Pancreas (tissue), 10 donors: ENCODE results near the gene DNAH17. TPM values are rescaled to one million over a fixed set of nuclear protein-coding genes. Genes with fewer than 3 reads are reported as not detected.
A peak's percentile ranks its signal among the peaks of the same experiment; 100 is the strongest.

Experiments
- ATAC-seq, 4 donors: fragments of 200-7000 bp; cut with Tn5 transposase; one replicate each; pipeline versions ENCODE4 v1.8.0 to v1.9.1; 2020; ENCODE audit warnings: mild to moderate bottlenecking in 4 of 4, moderate library complexity in 4 of 4
- DNase-seq, 6 donors: peaks; one replicate each; pipeline ENCODE4 v3.0.0-alpha.2; 2020
- FAIRE-seq: peaks from 2 replicates; lab custom pipeline; 2012; peaks lifted over from hg19 to GRCh38; lab: Jason Lieb, UNC
- H3K27ac ChIP-seq, 4 donors: fragments of 200-600 bp; sonication (generic); 1 replicate in 3 of 4; 2 replicates in 1 of 4; pipeline versions ENCODE4 v1.5.0 to v1.8.0; 2020
- H3K27me3 ChIP-seq, 4 donors: fragments of 200-600 bp; one replicate each; pipeline ENCODE4 v1.8.0; 2021
- H3K36me3 ChIP-seq, 3 donors: fragments of 200-600 bp; sonication (generic) in 1 of 3; one replicate each; pipeline versions ENCODE4 v1.5.0 to v1.8.0; 2020 to 2021
- H3K4me1 ChIP-seq, 3 donors: fragments of 200-600 bp; one replicate each; pipeline ENCODE4 v1.8.0; 2021
- H3K4me3 ChIP-seq, 4 donors: fragments of 200-600 bp; sonication (generic) in 2 of 4; one replicate each; pipeline versions ENCODE4 v1.5.0 to v1.8.0; 2020 to 2021
- H3K9me3 ChIP-seq, 4 donors: fragments of 200-600 bp; one replicate each; pipeline ENCODE4 v1.8.0; 2021
- WGBS, 2 donors: extraction: QIAGEN DNeasy Blood & Tissue Kit; methylation state at CpG; one replicate each; pipeline ENCODE4 v1.1.7; 2013; 5-methylcytosine and 5-hydroxymethylcytosine counted together
- intact Hi-C, 3 donors: fragments of 100-400 bp; cut with DNase I; formaldehyde crosslinking; loops; one replicate each; pipeline versions ENCODE4 v1.11.1 to v1.14.2; 2022
- polyA plus RNA-seq, 2 donors: library from polyadenylated mRNA; stranded (reverse); fragments of 200-250 nt; gene quantifications; one replicate each; pipeline ENCODE4 v1.2.3, GENCODE V29; 2013
- total RNA-seq, 6 donors: library from RNA; stranded (reverse); fragmentation: NEBNext Ultra II Directional in 4 of 6; extraction: Animal tissue kit (Norgen Biotek cat#: 25700) in 4 of 6; gene quantifications; one replicate each; pipeline versions ENCODE4 v1.2.1 to v1.2.4, GENCODE V29; 2021 to 2023
- TF ChIP-seq, protein P1 (sequence below), 4 donors: fragments of 200-600 bp; sonication (generic) in 3 of 4; IDR thresholded peaks; one replicate each; pipeline versions ENCODE4 v1.5.0 to v1.8.0; 2021; ENCODE audit warnings: antibody characterized with exemption in 4 of 4
- donor health status: healthy with polysubstance abuse.
- donor health status: DM: no; HTN: no; CAD: no; lungs with moderate emphysema.
- donor health status: DM: no; HTN: no; CAD: no.
- donor health status: control.
- donor health status: control.
- donor health status: Bipolar disorder and iron deficiency.
- donor health status: DM: yes; HTN: yes; CAD: no.
- donor health status: DM: no; HTN: no; CAD: no.
- donor health status: DM: no; HTN: no; CAD: no.
- donor health status: DM: yes; HTN: yes; CAD: no.

Gene DNAH17
- total and polyA plus RNA-seq, 8 donors = 0.02 to 0.08 (median 0.03) TPM; not detected in 5

DNA sequence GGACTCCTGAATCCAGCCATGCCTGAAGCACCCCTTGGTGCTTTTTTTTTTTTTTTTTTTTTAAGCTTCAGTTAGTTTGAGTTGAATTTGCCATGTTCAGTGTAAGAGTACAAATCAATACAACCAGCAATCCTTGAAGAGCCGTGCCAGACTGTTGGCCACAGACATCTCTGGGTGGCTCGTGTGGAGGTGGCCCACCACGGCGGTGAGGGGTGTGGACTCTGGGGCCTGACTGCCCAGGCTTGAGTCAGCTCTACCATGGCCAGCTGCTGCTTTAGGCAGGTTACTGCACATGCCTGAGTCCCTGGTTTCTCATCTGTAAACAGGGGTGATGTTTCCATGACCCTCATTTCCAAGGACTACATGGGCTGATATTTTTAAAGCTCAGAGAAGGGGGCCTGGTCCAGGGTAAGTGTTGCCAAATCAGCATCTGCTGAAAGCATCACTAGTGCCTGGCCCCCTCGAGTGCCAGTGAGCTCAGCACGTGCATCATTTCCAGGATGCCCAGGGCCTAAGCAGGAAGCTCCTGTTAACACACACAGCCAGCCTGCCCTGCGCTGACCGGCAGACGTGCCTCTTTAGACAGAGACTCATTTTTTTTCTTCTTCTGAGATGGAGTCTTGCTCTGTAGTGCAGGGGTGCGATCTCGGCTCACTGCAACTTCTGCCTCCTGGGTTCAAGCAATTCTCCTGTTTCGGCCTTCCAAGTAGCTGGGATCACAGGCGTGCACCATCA, 90.1 kb downstream of the DNAH17 start:
- FAIRE-seq = no peak
- TF ChIP-seq, protein P1, sequence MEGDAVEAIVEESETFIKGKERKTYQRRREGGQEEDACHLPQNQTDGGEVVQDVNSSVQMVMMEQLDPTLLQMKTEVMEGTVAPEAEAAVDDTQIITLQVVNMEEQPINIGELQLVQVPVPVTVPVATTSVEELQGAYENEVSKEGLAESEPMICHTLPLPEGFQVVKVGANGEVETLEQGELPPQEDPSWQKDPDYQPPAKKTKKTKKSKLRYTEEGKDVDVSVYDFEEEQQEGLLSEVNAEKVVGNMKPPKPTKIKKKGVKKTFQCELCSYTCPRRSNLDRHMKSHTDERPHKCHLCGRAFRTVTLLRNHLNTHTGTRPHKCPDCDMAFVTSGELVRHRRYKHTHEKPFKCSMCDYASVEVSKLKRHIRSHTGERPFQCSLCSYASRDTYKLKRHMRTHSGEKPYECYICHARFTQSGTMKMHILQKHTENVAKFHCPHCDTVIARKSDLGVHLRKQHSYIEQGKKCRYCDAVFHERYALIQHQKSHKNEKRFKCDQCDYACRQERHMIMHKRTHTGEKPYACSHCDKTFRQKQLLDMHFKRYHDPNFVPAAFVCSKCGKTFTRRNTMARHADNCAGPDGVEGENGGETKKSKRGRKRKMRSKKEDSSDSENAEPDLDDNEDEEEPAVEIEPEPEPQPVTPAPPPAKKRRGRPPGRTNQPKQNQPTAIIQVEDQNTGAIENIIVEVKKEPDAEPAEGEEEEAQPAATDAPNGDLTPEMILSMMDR (IDR thresholded peaks at IDR 0.05) = no peak
- ATAC-seq = no peak
- no peak overlapping the region for H3K4me3 ChIP-seq
- no peaks in the 10 kb centered on the region for H3K36me3 ChIP-seq
- no peak for DNase-seq
- H3K27ac ChIP-seq = no peak overlapping the region
- intact Hi-C loops = no loop called here
- no peaks in the 10 kb centered on the region for H3K9me3 ChIP-seq
- H3K4me1 ChIP-seq = no peaks in the 10 kb centered on the region
- H3K27me3 ChIP-seq = no peaks in the 10 kb centered on the region
- WGBS, 2 donors = 69 to 72% methylated on average over 13 of the region's 13 CpGs

- FAIRE-seq (no peak), DNase-seq (no peak), ATAC-seq (no peak)
- WGBS, 2 donors = 84 to 88% methylated on average over 24 of the region's 24 CpGs
- Histone ChIP-seq H3K27me3 (no peaks in the 10 kb centered on the region), H3K4me3 (no peak overlapping the region), H3K4me1 (no peaks in the 10 kb centered on the region), H3K9me3 (no peaks in the 10 kb centered on the region), H3K36me3 (no peaks in the 10 kb centered on the region), H3K27ac (no peak overlapping the region)
- TF ChIP-seq, protein P1 (IDR thresholded peaks at IDR 0.05) = no peak
- intact Hi-C loops = no loop called here
Observed at GRCh38 chr17:78486228-78486802, 90.9 kb downstream of the DNAH17 start.

- DNase-seq (no peak), ATAC-seq (no peak), FAIRE-seq (no peak)
- TF ChIP-seq, protein P1 (IDR thresholded peaks at IDR 0.05) = no peak
- Histone ChIP-seq H3K27ac (no peak overlapping the region), H3K9me3 (no peaks in the 10 kb centered on the region), H3K4me3 (no peak overlapping the region), H3K4me1 (no peaks in the 10 kb centered on the region), H3K36me3 (no peaks in the 10 kb centered on the region), H3K27me3 (no peaks in the 10 kb centered on the region)
- intact Hi-C loops = no loop called here
- 70 to 76% methylated on average over 31 to 32 of the region's 32 CpGs for WGBS, 2 donors
Observed at GRCh38 chr17:78485290-78486168, 91.7 kb downstream of the DNAH17 start.

DNA sequence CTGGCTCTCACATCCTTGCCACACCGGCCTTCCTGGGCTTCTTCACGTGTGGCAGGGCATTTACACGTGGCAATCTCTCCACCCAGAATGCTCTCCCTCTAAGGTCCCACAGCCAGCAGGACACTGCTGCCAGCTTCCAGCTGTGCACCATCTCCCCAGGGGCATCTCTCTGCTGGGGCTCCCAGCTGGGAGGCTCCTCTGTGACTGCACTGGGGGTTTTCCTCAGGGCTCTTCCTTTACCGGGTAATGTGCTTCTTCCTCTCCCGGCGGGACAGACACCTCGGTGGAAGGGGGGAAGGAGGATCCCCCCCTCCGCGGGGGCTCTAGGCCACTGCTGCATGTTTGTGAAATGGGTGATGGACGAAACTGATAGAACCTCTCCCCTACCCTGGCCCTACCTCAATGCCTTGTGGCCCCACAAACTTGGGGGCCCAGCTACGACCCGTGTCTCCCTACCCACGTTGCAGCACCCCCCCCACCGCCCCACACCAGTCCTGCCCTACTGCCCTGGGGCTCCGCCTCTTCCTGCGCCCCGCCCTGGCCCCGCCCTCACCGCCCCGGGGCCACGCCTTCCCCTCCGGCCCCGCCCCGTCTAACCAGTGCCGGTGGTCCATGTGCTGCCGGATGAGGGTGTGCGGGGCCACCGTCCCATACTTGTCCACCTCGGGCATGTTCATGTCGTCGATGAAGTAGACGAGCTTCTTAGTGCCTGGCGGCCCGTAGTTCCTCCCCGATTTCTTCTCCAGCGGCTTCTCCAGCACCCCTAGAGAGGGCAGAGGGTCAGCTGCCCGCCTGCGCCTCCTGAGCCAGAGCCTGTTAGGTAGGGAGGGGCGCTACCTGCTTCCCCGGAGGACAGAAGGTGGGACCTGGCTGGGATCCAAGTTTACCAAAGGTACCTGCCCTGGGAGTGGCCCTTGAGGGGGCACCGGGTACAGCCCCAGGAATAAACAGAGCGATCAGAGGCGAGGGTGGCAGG, 92.6 kb downstream of the DNAH17 start:
- DNase-seq (no peak), FAIRE-seq (no peak), ATAC-seq (peak; percentile 61 to 96 (median 62))
- intact Hi-C loops = no loop called here
- 9 to 15% methylated on average over 36 to 43 of the region's 43 CpGs for WGBS, 2 donors
- H3K27me3 ChIP-seq = no peaks in the 10 kb centered on the region
- H3K4me1 ChIP-seq = no peaks in the 10 kb centered on the region
- no peak overlapping the region for H3K4me3 ChIP-seq
- no peaks in the 10 kb centered on the region for H3K9me3 ChIP-seq
- H3K36me3 ChIP-seq = no peaks in the 10 kb centered on the region
- TF ChIP-seq, protein P1 (IDR thresholded peaks at IDR 0.05) = no peak
- no peak overlapping the region for H3K27ac ChIP-seq
